Measurements from ENCODE around the gene SLC4A5. TPM values are rescaled to one million over a fixed set of nuclear protein-coding genes. Genes with fewer than 3 reads are reported as not detected.

SLC4A5 gene
- total and polyA plus RNA-seq, 10 donors, result 0.45 to 9.7 (median 3.1) TPM

- intact Hi-C loops (cut with DNase I; ENCODE audit: low total_unique reads), result no loop called here
- DNase-seq, result peak; percentile 82
- TF ChIP-seq, protein P1, sequence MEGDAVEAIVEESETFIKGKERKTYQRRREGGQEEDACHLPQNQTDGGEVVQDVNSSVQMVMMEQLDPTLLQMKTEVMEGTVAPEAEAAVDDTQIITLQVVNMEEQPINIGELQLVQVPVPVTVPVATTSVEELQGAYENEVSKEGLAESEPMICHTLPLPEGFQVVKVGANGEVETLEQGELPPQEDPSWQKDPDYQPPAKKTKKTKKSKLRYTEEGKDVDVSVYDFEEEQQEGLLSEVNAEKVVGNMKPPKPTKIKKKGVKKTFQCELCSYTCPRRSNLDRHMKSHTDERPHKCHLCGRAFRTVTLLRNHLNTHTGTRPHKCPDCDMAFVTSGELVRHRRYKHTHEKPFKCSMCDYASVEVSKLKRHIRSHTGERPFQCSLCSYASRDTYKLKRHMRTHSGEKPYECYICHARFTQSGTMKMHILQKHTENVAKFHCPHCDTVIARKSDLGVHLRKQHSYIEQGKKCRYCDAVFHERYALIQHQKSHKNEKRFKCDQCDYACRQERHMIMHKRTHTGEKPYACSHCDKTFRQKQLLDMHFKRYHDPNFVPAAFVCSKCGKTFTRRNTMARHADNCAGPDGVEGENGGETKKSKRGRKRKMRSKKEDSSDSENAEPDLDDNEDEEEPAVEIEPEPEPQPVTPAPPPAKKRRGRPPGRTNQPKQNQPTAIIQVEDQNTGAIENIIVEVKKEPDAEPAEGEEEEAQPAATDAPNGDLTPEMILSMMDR (IDR thresholded peaks at IDR 0.05 in 8 of 11, conservative IDR thresholded peaks at IDR 0.05 in 3 of 11), result peak in 1 of 11 experiments; percentile 11
- TF ChIP-seq POLR2A (IDR thresholded peaks at IDR 0.05), result no peak
- peak in 1 of 3 donors; percentile 86 for TF ChIP-seq POLR2AphosphoS5 (IDR thresholded peaks at IDR 0.05)
- H3K4me3 ChIP-seq, result peak overlapping the region in 3 of 8 donors; percentile 19 to 57 (median 21)
- H3K27ac ChIP-seq, result peak overlapping the region; percentile 49 to 99 (median 88)
- H3K9me3 ChIP-seq, result peaks cover 0 to 3% (median 0%) of the 10 kb centered on the region in 8 donors
- no peaks in the 10 kb centered on the region for H3K36me3 ChIP-seq
- peaks cover 3 to 62% (median 29%) of the 10 kb centered on the region in 6 donors for H3K4me1 ChIP-seq
- 34 to 45% (median 40%) methylated on average over 9 of the region's 9 CpGs for WGBS, 5 donors
- no peaks in the 10 kb centered on the region for H3K27me3 ChIP-seq (replicated peaks in 1 of 7)
Measured at GRCh38 chr2:74186038-74186437, 157.2 kb downstream of the SLC4A5 start.

- Histone ChIP-seq H3K9me3 (peaks cover 0 to 3% (median 0%) of the 10 kb centered on the region in 8 donors), H3K4me3 (no peak overlapping the region), H3K27ac (peak overlapping the region in 6 of 8 donors; percentile 0 to 99 (median 29)), H3K4me1 (peaks cover 3 to 82% (median 40%) of the 10 kb centered on the region in 6 donors), H3K27me3 (replicated peaks in 1 of 7) (no peaks in the 10 kb centered on the region), H3K36me3 (no peaks in the 10 kb centered on the region)
- intact Hi-C loops (cut with DNase I; ENCODE audit: low total_unique reads), result no loop called here
- DNase-seq, result no peak
- TF ChIP-seq, protein P1 (IDR thresholded peaks at IDR 0.05 in 8 of 11, conservative IDR thresholded peaks at IDR 0.05 in 3 of 11), result no peak
- TF ChIP-seq POLR2A (IDR thresholded peaks at IDR 0.05), result no peak
- no peak for TF ChIP-seq POLR2AphosphoS5 (IDR thresholded peaks at IDR 0.05)
- 74 to 85% (median 78%) methylated on average over 2 of the region's 2 CpGs for WGBS, 5 donors
Measured at GRCh38 chr2:74183878-74184277, 159.3 kb downstream of the SLC4A5 start.

DNA sequence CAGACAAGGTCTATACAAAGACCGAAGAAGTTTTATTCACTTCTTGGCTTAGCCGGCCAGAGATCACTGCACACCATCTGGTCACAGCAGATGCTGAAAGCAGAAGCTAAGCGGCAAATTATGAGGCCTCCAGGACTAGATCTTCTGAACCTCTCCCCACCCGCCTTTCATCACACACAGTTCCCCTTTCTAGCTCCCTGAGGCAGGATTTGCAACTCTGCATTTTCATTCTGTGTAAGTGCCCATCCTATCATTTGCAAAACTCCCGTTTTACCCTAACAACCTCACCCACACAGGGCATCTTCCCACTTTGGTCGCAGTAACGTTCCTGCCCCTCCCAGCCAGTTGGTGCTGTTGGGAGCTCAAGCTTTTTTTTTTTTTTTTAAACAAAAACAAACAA, 161.5 kb downstream of the SLC4A5 start:
- WGBS, 5 donors, result 13 to 35% (median 21%) methylated on average over 7 of the region's 7 CpGs
- H3K36me3 ChIP-seq, result peaks cover 0 to 3% (median 0%) of the 10 kb centered on the region in 6 donors
- peak in 1 of 3 donors; percentile 76 for TF ChIP-seq POLR2AphosphoS5 (IDR thresholded peaks at IDR 0.05)
- TF ChIP-seq POLR2A (IDR thresholded peaks at IDR 0.05), result no peak
- H3K4me3 ChIP-seq, result peak overlapping the region in 1 of 8 donors; percentile 2
- peak overlapping the region in 7 of 8 donors; percentile 61 to 99 (median 81) for H3K27ac ChIP-seq
- H3K27me3 ChIP-seq (replicated peaks in 1 of 7), result no peaks in the 10 kb centered on the region
- peak; percentile 77 for DNase-seq
- peaks cover 14 to 86% (median 51%) of the 10 kb centered on the region in 6 donors for H3K4me1 ChIP-seq
- peaks cover 0 to 3% (median 0%) of the 10 kb centered on the region in 8 donors for H3K9me3 ChIP-seq
- intact Hi-C loops (cut with DNase I; ENCODE audit: low total_unique reads), result no loop called here

GRCh38 chr2:74179063-74179865, 164.0 kb downstream of the SLC4A5 start:
- H3K9me3 ChIP-seq, result no peaks in the 10 kb centered on the region
- intact Hi-C loops (cut with DNase I; ENCODE audit: low total_unique reads), result no loop called here
- WGBS, 5 donors, result 45 to 53% (median 48%) methylated on average over 23 to 25 of the region's 25 CpGs
- TF ChIP-seq, protein P1 (IDR thresholded peaks at IDR 0.05 in 8 of 11, conservative IDR thresholded peaks at IDR 0.05 in 3 of 11), result peak in 6 of 11 experiments; percentile 7 to 58 (median 22)
- TF ChIP-seq POLR2AphosphoS5 (IDR thresholded peaks at IDR 0.05), result no peak
- peaks cover 30 to 88% (median 65%) of the 10 kb centered on the region in 6 donors for H3K4me1 ChIP-seq
- peak overlapping the region; percentile 62 to 93 (median 79) for H3K4me3 ChIP-seq
- no peaks in the 10 kb centered on the region for H3K27me3 ChIP-seq (replicated peaks in 1 of 7)
- H3K36me3 ChIP-seq, result peaks cover 0 to 12% (median 0%) of the 10 kb centered on the region in 6 donors
- peak; percentile 82 for DNase-seq
- H3K27ac ChIP-seq, result peak overlapping the region; percentile 93 to 99 (median 98)
